Fibroblast of lung (primary cell): ENCODE data around the gene TUFT1.

ENCODE experiments used
- EZH2 ChIP-seq: IDR thresholded peaks from 2 replicates; pipeline ENCODE4 v1.5.1; 2012; ENCODE audit warnings: low read length, control low read depth, mild to moderate bottlenecking; ENCODE audit errors: missing control alignments
- TF ChIP-seq, protein P1 (sequence below), 2 donors: IDR thresholded peaks in 1 of 2; conservative IDR thresholded peaks in 1 of 2; 1 replicate in 1 of 2; 2 replicates in 1 of 2; pipeline ENCODE4 v1.5.1; 2011 to 2012; ENCODE audit warnings: low read length in 2 of 2, control low read depth in 1 of 2, inconsistent platforms in 1 of 2, low read depth in 1 of 2, mild to moderate bottlenecking in 1 of 2

DNA sequence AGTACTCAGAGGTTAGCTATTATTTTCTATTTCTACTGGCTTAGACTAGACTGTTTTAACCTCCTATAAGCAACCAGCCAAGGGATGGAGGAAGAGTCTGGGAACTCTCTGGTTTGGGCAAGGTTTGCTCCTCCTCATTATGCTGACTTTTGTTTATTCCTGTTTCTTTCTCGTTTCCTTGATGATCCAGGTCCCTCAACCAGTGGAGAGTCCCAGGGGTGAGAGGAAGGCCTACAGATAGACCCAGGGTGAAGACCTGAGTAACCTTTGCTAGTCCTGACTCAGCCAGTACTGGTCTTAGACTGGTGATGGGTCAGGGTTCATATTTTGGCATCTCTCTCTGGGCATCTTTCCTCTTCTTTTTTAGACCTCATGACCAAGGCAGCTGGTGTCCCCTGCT lies 5.4 kb downstream of the TUFT1 start:
- TF ChIP-seq EZH2: no peak
- TF ChIP-seq, protein P1, sequence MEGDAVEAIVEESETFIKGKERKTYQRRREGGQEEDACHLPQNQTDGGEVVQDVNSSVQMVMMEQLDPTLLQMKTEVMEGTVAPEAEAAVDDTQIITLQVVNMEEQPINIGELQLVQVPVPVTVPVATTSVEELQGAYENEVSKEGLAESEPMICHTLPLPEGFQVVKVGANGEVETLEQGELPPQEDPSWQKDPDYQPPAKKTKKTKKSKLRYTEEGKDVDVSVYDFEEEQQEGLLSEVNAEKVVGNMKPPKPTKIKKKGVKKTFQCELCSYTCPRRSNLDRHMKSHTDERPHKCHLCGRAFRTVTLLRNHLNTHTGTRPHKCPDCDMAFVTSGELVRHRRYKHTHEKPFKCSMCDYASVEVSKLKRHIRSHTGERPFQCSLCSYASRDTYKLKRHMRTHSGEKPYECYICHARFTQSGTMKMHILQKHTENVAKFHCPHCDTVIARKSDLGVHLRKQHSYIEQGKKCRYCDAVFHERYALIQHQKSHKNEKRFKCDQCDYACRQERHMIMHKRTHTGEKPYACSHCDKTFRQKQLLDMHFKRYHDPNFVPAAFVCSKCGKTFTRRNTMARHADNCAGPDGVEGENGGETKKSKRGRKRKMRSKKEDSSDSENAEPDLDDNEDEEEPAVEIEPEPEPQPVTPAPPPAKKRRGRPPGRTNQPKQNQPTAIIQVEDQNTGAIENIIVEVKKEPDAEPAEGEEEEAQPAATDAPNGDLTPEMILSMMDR (conservative IDR thresholded peaks at IDR 0.05 in 1 of 2, IDR thresholded peaks at IDR 0.05 in 1 of 2; ENCODE audit: low read depth in 1 of 2, low read length in 2 of 2): no peak
